NK-92 (cell line): ENCODE results near the gene C3.
"Not testable (repeated sequence)": the region's sequence is repeated elsewhere in the genome, so short reads cannot be mapped to it uniquely, and the experiment has no call there.

Experiments used
- DNase-seq: peaks from one replicate; lab custom pipeline; 2025; ENCODE audit not compliant: unreplicated experiment; lab: John Stamatoyannopoulos, UW

Gene C3

GRCh38 chr19:6693056-6693471, 27.4 kb downstream of the C3 start:
- no peak for DNase-seq

GRCh38 chr19:6692027-6692426, 28.4 kb downstream of the C3 start:
- DNase-seq: no peak

- no peak for DNase-seq
Measured at GRCh38 chr19:6691342-6691741, 29.1 kb downstream of the C3 start.

- no peak for DNase-seq
Measured at GRCh38 chr19:6690160-6690885, 30.1 kb downstream of the C3 start.

- no peak for DNase-seq
Measured at GRCh38 chr19:6687114-6687513, 33.3 kb downstream of the C3 start.

- DNase-seq: no peak
Measured at GRCh38 chr19:6686628-6686975, 33.8 kb downstream of the C3 start.

- no peak for DNase-seq
Measured at GRCh38 chr19:6685962-6686627, 34.4 kb downstream of the C3 start.

- no peak for DNase-seq
Measured at GRCh38 chr19:6685482-6685881, 35.0 kb downstream of the C3 start.

GRCh38 chr19:6683971-6684370, 36.5 kb downstream of the C3 start:
- no peak for DNase-seq

GRCh38 chr19:6682607-6683128, 37.8 kb downstream of the C3 start:
- no peak for DNase-seq

- DNase-seq: no peak
Measured at GRCh38 chr19:6680141-6680540, 40.3 kb downstream of the C3 start.

GRCh38 chr19:6679139-6679538, 41.3 kb downstream of the C3 start:
- DNase-seq: no peak

- no peak for DNase-seq
Measured at GRCh38 chr19:6678690-6679109, 41.8 kb downstream of the C3 start.

- no peak for DNase-seq
Measured at GRCh38 chr19:6677883-6678689, 42.4 kb downstream of the C3 start.

GRCh38 chr19:6677495-6677882, 43.0 kb downstream of the C3 start:
- no peak for DNase-seq

GRCh38 chr19:6676288-6676687, 44.2 kb downstream of the C3 start:
- DNase-seq: no peak

GRCh38 chr19:6674868-6675305, 45.6 kb downstream of the C3 start:
- DNase-seq: no peak

GRCh38 chr19:6674408-6674807, 46.0 kb downstream of the C3 start:
- DNase-seq: not testable (repeated sequence)

GRCh38 chr19:6672693-6673290, 47.7 kb downstream of the C3 start:
- DNase-seq: no peak

GRCh38 chr19:6671960-6672359, 48.5 kb downstream of the C3 start:
- DNase-seq: no peak

- no peak for DNase-seq
Measured at GRCh38 chr19:6668691-6669090, 51.8 kb downstream of the C3 start.
